ENCODE data around the gene ALDH1L1.

ALDH1L1 gene

DNA sequence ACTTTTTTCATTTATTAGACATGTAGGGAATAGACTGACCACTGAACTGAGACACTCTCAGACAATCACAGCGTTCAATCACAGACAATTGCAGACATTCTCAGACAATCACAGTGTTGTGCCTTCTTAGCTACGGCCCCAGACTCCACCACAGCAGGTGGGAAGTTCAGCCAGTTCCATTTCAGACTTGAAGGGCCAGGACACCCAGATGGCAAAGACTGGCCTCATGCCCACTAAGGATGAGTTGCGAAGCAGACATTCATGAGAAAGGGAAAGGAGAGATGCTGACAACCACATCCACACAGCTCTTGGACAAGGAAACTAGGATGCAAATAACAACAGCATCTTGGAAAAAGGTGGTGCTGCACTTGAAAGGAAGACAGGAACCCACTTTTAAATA lies 21.9 kb upstream of the ALDH1L1 start:
- no peak for TF ChIP-seq POLR2AphosphoS5 (IDR thresholded peaks at IDR 0.05; ENCODE audit: low read depth, low read length)
- no peak for TF ChIP-seq FOXP2 (optimal IDR thresholded peaks at IDR 0.05; ENCODE audit: borderline replicate concordance, extremely low read depth, extremely low read length, insufficient read depth)
- no peak for TF ChIP-seq SIN3A (IDR thresholded peaks at IDR 0.05; ENCODE audit: borderline replicate concordance, insufficient read depth, low read length)
- TF ChIP-seq, protein P1, sequence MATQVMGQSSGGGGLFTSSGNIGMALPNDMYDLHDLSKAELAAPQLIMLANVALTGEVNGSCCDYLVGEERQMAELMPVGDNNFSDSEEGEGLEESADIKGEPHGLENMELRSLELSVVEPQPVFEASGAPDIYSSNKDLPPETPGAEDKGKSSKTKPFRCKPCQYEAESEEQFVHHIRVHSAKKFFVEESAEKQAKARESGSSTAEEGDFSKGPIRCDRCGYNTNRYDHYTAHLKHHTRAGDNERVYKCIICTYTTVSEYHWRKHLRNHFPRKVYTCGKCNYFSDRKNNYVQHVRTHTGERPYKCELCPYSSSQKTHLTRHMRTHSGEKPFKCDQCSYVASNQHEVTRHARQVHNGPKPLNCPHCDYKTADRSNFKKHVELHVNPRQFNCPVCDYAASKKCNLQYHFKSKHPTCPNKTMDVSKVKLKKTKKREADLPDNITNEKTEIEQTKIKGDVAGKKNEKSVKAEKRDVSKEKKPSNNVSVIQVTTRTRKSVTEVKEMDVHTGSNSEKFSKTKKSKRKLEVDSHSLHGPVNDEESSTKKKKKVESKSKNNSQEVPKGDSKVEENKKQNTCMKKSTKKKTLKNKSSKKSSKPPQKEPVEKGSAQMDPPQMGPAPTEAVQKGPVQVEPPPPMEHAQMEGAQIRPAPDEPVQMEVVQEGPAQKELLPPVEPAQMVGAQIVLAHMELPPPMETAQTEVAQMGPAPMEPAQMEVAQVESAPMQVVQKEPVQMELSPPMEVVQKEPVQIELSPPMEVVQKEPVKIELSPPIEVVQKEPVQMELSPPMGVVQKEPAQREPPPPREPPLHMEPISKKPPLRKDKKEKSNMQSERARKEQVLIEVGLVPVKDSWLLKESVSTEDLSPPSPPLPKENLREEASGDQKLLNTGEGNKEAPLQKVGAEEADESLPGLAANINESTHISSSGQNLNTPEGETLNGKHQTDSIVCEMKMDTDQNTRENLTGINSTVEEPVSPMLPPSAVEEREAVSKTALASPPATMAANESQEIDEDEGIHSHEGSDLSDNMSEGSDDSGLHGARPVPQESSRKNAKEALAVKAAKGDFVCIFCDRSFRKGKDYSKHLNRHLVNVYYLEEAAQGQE (IDR thresholded peaks at IDR 0.05; ENCODE audit: insufficient read depth in 1 of 2, low read depth in 2 of 2, low read length in 2 of 2), result no peak
- TF ChIP-seq TAF1 (IDR thresholded peaks at IDR 0.05; ENCODE audit: borderline replicate concordance, insufficient read depth, low read length), result no peak

DNA sequence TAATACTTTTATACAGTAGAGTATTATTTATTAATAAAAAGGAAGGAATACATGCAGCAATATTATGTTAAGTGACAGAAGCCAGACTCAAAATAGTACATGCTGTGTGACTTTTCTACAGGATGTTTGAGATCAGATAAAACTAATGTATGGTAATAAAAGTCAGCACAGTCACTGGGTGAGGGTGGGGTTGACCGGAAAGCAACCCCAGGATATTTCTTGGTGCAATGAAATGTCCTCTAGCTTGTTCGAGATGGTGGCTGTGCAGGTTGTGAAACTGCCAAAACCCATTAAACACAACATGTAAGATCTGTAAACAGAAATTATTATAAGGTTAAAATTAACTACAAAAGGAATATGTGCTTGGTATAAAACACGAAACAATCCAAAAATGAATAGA lies 20.8 kb upstream of the ALDH1L1 start:
- TF ChIP-seq TAF1 (IDR thresholded peaks at IDR 0.05; ENCODE audit: borderline replicate concordance, insufficient read depth, low read length) (no peak), POLR2AphosphoS5 (IDR thresholded peaks at IDR 0.05; ENCODE audit: low read depth, low read length) (no peak), SIN3A (IDR thresholded peaks at IDR 0.05; ENCODE audit: borderline replicate concordance, insufficient read depth, low read length) (no peak), FOXP2 (optimal IDR thresholded peaks at IDR 0.05; ENCODE audit: borderline replicate concordance, extremely low read depth, extremely low read length, insufficient read depth) (no peak)
- TF ChIP-seq, protein P1 (IDR thresholded peaks at IDR 0.05; ENCODE audit: insufficient read depth in 1 of 2, low read depth in 2 of 2, low read length in 2 of 2), result no peak

DNA sequence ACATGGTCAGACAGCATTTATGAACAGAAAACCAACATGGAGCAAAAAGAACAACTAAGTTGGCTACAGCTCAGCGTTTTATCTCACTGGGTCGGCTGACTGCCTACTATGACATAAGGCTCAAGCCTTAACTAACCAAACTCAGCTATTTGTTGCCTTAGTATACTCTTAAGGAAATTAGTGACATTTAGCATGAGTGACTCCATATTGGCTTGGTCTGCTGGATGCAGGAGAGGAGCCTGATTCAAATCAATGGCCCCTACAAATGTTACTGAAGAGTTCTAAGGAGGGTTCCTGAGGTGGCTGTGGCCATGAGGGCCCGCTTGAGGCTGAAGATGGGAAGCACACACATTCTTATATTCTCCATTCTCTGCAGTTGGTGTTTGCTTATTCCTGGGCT lies 20.1 kb upstream of the ALDH1L1 start:
- TF ChIP-seq SIN3A (IDR thresholded peaks at IDR 0.05; ENCODE audit: borderline replicate concordance, insufficient read depth, low read length) (no peak), FOXP2 (optimal IDR thresholded peaks at IDR 0.05; ENCODE audit: borderline replicate concordance, extremely low read depth, extremely low read length, insufficient read depth) (no peak), TAF1 (IDR thresholded peaks at IDR 0.05; ENCODE audit: borderline replicate concordance, insufficient read depth, low read length) (no peak), POLR2AphosphoS5 (IDR thresholded peaks at IDR 0.05; ENCODE audit: low read depth, low read length) (no peak)
- TF ChIP-seq, protein P1 (IDR thresholded peaks at IDR 0.05; ENCODE audit: insufficient read depth in 1 of 2, low read depth in 2 of 2, low read length in 2 of 2), result no peak

DNA sequence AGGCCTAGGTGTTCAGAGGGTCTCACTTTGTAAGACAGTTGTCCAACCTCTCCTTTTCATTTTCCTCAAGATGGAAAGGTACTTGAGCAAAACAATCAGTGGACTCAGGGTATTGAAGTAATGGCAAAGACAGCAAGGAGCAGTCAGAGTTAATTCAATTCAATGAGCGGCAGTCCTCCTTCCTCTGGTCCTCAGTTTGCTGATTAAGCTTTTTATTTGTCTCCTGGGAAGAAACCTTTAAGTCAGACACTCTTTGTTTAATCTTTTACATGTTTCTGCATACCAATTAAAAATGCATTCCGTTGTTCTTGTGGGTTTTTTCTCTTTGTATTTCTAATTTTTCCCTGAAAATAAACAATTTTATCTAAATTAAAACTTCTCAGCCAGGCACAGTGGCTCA lies 18.9 kb upstream of the ALDH1L1 start:
- TF ChIP-seq TAF1 (IDR thresholded peaks at IDR 0.05; ENCODE audit: borderline replicate concordance, insufficient read depth, low read length) (no peak), POLR2AphosphoS5 (IDR thresholded peaks at IDR 0.05; ENCODE audit: low read depth, low read length) (no peak), FOXP2 (optimal IDR thresholded peaks at IDR 0.05; ENCODE audit: borderline replicate concordance, extremely low read depth, extremely low read length, insufficient read depth) (no peak), SIN3A (IDR thresholded peaks at IDR 0.05; ENCODE audit: borderline replicate concordance, insufficient read depth, low read length) (no peak)
- TF ChIP-seq, protein P1 (IDR thresholded peaks at IDR 0.05; ENCODE audit: insufficient read depth in 1 of 2, low read depth in 2 of 2, low read length in 2 of 2), result no peak

Measured in PFSK-1 (cell line).